ENCODE results near the gene PTPRN2.
"Not testable (repeated sequence)": the region's sequence is repeated elsewhere in the genome, so short reads cannot be mapped to it uniquely, and the experiment has no call there.

The PTPRN2 gene

GRCh38 chr7:158358926-158359645 is 228.5 kb downstream of the PTPRN2 start:
- no peak for DNase-seq

DNA sequence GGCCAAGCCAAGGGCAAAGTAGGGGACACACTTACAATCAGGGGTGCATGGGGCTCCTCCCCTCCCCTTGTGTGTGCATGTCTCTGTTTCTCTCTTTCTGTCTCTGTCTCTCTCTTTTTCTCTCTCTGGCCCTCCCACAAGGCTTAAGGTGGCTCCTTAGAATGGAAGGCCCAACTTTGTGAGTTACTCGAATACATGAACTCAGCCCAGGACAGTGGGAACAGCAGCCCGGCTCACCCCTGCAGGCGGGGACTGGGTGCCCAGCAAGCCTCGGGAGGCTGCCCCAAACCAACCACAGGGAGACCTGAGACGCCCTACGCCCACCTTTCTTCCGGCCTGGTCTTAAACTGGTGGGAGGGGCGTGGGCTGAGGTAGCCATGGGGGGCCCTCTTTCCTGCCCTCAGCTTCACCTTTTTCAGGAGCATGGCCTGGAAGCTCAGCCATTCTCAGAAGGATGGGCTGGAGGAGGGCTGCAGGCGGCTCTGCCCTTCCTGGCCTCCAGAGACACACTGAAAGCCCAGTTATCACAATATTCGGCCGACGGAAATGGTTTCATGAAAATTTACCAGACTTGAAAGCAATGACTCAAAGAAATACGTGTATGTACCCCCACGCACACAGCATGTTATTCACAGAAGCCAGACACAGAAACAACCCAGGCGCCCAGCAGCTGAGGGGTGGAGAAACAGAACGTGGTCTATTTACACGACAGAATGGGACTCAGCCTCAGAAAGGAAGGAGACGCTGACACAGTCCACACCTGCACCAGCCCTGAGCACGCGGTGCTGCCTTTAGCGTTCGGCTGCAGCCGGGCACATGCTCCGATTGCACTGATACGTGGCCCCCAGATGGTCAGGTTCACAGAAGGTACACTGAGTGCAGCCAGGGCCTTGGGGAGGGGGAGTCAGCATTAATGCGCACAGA is 229.5 kb downstream of the PTPRN2 start:
- no peak for DNase-seq

DNA sequence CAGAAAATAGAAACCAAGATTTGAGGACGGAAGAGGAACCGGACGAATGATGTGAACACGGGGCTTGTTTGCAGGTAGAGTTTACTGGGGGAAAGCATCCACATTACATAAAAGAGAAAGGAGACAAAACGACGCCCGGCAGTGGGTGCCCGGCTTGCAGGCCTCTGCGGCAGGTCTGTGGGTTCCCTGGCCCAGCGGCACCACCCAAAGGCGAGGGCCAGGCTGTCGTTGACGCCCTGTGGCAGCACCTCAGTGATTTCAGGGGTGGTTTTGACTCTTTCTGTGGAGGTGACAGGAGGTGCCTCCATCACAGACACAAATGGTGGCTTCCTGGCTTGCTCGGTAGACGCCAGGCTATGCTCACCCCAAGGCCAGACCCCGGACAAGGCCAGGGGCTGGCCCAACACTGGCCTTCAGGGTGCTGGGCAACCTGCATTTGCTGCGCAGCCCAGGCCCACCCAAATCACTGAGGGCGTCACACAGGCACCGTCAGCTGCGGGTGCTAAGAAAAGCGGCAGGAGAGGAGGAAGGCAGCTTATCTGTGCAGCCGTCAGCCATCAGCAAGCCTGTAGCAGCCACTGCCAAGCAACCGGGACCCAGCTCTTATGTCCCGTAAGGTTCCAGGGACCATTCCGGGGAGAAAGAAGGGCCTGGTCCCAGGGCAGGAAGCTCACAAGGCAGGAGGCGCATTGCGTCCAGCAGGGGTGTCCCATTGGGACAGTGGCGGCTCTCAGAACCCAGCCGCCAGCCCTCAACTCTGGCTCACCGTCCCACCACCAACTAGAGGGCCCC is 230.3 kb downstream of the PTPRN2 start:
- DNase-seq: no peak

- no peak for DNase-seq
Measured at GRCh38 chr7:158356454-158356853, 231.2 kb downstream of the PTPRN2 start.

- no peak for DNase-seq
Measured at GRCh38 chr7:158355456-158356065, 232.1 kb downstream of the PTPRN2 start.

DNA sequence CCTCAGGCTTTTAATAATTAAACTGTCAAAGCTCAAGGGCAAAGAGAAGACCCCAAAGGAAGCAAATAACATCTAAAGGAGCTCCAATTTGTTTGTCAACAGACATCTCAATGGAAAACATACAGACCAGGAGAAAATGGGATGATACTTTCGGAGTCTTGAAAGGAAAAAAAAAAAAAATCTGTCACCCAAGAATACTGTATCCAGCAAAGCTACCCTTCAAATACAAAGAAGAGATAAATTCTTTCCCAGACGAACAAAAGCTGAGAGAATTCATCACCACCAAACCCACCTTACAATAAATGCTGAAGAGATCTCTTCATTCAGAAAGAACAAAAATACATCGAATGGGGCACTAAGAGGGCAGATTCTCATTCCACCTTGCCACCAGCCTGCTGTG is 232.8 kb downstream of the PTPRN2 start:
- no peak for DNase-seq

DNA sequence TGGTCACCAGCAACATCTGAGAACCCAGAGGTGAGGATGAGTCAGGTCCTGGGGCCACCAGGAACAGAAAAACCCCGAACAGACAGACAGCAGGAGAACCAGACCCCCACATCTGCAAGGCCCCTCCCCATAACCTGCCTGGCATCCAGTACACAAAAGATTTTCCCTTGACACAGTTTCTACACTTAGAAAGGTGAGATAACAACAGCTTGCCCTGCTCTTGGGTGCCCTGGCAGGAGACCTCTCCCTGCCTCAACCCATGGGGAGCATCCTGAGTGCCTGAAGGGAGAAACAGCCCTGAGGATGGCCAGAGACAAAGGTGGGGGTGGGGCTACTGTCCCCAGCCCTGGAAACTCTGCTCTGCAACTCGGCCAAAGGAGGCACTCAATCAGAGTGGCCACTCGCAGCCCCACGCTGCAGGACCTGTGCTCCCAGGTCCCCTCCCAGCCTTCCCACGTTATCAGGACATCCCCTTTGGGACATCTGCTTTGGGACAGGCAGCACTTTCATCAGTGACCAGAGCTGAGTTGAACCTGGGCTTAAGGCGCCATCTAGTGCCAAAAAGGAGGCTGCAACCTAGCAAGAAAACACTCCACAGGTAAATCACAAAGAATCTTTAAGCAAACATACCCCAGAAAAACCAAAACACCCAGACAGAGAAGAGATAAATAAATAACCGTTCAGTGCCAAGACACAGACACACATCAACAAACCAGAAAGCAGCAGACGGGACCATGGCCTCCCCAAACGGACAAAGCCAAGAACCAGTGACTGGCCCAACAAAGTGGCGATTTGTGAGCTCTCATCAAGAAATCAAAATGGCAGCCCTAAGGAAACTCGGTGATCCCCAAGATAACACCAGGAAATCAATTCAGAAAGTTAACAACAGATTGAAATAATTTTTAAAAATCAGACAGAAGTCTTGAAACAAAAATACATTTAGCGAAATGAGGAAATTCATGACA is 233.7 kb downstream of the PTPRN2 start:
- peak; percentile 26 for DNase-seq

DNA sequence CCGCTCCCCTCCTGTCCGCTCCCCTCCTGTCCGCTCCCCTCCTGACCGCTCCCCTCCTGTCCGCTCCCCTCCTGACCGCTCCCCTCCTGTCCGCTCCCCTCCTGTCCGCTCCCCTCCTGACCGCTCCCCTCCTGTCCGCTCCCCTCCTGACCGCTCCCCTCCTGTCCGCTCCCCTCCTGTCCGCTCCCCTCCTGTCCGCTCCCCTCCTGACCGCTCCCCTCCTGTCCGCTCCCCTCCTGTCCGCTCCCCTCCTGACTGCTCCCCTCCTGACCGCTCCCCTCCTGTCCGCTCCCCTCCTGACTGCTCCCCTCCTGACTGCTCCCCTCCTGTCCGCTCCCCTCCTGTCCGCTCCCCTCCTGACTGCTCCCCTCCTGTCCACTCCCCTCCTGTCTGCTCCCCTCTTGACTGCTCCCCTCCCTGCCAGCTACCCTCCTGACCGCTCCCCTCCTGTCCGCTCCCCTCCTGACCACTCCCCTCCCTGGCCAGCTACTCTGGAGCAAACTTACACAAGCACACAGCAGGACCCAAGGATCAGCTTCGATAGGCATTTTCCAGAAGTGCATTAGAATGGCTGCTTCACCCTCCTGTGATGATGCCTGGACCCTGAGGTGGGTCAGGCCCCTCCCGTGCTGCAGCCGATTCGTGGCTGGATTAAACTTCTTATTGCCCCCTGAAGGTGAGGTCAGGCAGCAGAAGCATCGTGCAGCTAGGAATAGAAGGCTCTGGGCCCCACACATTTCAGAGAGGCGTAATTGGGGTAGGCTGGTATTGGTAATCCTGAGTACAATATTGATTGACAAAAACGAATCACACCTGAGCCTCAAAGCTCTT is 235.5 kb downstream of the PTPRN2 start:
- DNase-seq: not testable (repeated sequence)

GRCh38 chr7:158351481-158351880 is 236.1 kb downstream of the PTPRN2 start:
- no peak for DNase-seq

DNA sequence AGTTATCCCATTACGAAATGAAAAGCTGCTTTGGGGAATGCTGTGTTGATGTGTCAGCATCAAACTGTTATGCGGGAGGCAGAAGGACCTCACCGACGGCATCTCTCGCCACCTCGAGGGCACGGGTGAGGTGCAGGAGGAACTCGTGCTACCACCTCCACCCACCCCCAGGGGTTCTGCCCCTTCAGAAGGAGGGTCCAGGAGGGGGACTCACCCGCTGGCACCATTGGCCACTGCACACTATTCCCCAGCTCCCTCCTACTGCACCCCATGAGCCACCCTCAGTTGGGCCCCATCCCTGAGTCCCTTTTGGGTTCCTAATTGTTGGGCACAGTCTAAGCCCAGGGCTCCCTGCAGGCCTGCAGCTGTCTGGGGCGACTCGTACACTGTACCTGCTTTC is 236.6 kb downstream of the PTPRN2 start:
- DNase-seq: no peak

- no peak for DNase-seq
Measured at GRCh38 chr7:158350166-158350900, 237.3 kb downstream of the PTPRN2 start.

GRCh38 chr7:158348446-158348845 is 239.2 kb downstream of the PTPRN2 start:
- no peak for DNase-seq

GRCh38 chr7:158348039-158348438 is 239.6 kb downstream of the PTPRN2 start:
- not testable (repeated sequence) for DNase-seq

DNA sequence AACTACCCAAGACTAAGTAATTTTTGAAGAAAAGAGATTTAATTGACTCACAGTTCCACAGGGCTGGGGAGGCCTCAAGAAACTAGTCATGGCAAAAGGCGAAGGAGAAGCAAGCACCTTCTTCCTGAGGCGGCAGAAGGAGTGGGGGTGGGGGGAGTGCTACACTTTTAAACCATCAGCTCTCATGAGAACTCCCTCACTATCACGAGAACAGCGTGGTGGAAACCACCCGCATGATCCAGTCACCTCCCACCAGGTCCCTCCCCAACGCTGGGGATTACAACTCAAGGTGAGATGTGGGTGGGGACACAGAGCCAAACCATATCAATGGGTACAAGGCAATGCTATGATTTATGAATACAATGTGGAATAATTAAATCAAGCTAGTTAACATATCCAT is 241.9 kb downstream of the PTPRN2 start:
- DNase-seq: no peak

GRCh38 chr7:158344706-158345300 is 242.8 kb downstream of the PTPRN2 start:
- no peak for DNase-seq

DNA sequence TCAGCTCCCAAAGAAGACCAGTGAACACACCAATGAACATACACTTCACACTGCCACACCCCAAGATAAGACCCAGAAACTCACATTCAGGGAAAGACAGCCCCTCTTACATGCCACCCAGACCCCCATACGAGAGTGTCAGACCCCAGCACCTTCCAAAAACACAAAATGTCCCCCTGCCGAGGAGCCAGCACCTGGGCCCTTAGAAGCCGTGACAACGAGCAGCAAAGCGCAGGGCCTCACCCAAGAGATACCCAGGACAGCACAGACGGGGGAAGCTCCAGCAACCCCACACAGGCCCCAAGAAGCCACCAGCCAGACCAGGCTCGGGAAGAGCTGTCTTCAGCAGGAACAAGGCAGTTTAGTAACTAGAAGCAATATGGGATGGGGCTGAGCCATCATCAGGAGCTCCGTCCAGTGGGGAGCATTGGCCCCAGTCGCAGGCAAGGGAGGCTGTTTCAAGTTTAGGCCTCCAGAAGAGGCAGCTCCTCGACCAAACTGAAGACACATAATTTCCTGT is 243.6 kb downstream of the PTPRN2 start:
- DNase-seq: no peak

DNA sequence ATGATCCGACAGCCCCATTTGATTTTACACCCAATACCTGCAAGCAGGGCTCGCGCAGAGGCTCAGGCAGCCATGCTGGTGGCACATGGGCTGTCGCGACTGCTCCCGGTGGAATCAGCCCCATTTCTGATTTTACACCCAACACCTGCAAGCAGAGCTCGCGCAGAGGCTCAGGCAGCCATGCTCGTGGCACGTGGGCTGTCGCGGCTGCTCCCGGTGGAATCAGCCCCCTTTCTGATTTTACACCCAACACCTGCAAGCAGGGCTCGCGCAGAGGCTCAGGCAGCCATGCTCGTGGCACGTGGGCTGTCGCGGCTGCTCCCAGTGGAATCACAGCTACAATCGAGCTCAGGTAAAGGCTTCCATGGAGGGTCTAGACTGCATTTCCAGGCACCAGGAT is 244.1 kb downstream of the PTPRN2 start:
- DNase-seq: no peak

DNA sequence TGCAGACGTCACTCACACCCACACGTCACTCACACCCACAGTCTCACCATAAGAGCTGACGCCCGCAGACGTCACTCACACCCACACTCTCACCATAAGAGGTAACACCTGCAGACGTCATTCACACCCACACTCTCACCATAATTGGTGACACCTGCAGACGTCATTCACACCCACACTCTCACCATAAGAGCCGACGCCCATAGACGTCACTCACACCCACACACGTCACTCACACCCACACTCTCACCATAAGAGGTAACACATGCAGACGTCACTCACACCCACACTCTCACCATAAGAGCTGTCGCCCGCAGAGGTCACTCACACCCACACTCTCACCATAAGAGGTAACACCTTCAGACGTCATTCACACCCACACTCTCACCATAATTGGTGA is 246.5 kb downstream of the PTPRN2 start:
- DNase-seq: not testable (repeated sequence)

DNA sequence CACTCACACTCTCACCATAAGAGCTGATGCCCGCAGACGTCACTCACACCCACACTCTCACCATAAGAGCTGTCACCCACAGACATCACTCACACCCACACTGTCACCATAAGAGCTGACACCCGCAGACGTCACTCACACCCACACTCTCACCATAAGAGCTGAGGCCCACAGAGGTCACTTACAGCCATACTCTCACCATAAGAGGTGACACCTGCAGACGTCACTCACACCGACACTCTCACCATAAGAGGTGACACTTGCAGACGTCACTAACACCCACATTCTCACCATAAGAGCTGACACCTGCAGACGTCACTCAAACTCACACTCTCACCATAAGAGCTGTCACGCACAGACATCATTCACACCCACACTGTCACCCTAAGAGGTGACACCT is 250.7 kb downstream of the PTPRN2 start:
- not testable (repeated sequence) for DNase-seq
